DND-41 (cell line): ENCODE results near the gene PPP1R14C.

Experiments
- EZH2 ChIP-seq: IDR thresholded peaks from 3 replicates; pipeline ENCODE4 v1.6.1; 2012; ENCODE audit warnings: borderline replicate concordance, low read depth, mild to moderate bottlenecking, moderate library complexity, low read length, inconsistent platforms; ENCODE audit not compliant: severe bottlenecking
- TF ChIP-seq, protein P1 (sequence below): IDR thresholded peaks from 2 replicates; pipeline ENCODE4 v1.5.1; 2012; ENCODE audit warnings: borderline replicate concordance, low read length, moderate library complexity, mild to moderate bottlenecking; ENCODE audit not compliant: poor library complexity, severe bottlenecking; ENCODE audit errors: extremely low read depth

DNA sequence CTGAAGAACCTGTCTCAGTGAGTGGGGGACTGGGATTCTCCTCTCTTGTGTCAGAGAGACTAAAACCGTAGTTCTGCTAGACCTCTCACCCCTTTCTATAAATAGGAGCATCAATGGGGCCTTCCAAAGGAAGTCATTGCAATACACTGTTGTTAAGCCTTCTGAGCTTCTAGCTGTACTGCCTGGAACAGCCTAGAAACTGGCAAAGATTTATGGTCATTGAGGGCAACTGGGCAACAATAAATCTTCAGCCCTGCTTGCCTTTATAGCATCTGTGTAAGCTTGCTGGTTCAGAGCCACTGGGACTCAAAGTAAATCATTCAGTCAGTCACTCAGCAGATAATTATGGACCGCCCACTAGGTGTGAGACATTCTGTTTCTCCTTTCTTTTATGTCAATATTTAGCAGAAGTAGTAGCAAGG, 53.2 kb downstream of the PPP1R14C start:
- TF ChIP-seq, protein P1, sequence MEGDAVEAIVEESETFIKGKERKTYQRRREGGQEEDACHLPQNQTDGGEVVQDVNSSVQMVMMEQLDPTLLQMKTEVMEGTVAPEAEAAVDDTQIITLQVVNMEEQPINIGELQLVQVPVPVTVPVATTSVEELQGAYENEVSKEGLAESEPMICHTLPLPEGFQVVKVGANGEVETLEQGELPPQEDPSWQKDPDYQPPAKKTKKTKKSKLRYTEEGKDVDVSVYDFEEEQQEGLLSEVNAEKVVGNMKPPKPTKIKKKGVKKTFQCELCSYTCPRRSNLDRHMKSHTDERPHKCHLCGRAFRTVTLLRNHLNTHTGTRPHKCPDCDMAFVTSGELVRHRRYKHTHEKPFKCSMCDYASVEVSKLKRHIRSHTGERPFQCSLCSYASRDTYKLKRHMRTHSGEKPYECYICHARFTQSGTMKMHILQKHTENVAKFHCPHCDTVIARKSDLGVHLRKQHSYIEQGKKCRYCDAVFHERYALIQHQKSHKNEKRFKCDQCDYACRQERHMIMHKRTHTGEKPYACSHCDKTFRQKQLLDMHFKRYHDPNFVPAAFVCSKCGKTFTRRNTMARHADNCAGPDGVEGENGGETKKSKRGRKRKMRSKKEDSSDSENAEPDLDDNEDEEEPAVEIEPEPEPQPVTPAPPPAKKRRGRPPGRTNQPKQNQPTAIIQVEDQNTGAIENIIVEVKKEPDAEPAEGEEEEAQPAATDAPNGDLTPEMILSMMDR: no peak
- TF ChIP-seq EZH2: no peak
